ENCODE measurements around the gene TRMT112. TPM values are rescaled to one million over a fixed set of nuclear protein-coding genes. Genes with fewer than 3 reads are reported as not detected.

The TRMT112 gene
- total and polyA plus RNA-seq, 2 experiments from 2014 or later = 298 to 927 TPM

DNA sequence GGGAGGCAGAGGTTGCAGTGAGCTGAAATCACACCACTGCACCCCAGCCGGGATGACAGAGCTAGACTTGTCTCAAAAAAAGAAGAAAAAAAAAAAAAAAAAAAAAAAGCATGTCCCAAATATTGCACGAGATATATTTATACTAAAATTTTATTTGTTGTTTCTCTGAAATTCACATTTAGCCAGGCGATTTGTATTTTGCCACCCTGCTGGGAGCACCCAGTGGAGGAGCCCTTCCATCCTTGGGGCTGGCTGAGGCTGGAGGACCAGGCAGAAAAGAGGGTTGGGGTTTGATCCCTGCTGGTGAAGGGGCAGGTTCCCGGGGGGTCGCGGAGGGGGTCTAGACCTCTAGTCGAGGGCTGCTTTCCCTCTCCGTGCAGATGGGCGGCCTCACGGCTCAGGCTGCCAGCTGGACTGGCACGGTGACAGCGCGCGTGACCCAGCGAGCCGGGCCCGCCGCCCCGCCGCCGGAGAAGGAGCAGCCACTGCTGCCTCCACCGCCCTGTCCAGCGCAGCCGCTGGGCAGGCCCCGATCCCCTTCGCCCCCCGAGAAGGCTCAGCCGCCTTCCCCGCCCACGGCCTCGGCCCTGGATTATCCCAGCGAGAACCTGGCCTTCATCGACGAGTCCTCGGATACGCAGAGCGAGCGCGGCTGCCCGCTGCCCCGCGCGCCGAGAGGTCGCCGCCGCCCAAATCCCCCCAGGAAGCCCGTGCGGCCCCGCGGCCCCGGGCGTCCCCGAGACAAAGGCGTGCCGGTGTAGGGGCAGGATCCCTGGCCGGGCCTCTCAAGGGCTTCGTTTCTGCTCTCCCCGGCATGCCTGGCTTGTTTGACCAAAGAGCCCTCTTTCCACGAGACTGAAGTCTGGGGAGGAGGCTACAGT is 18.2 kb downstream of the TRMT112 start (continued):
- TF ChIP-seq, protein P1, sequence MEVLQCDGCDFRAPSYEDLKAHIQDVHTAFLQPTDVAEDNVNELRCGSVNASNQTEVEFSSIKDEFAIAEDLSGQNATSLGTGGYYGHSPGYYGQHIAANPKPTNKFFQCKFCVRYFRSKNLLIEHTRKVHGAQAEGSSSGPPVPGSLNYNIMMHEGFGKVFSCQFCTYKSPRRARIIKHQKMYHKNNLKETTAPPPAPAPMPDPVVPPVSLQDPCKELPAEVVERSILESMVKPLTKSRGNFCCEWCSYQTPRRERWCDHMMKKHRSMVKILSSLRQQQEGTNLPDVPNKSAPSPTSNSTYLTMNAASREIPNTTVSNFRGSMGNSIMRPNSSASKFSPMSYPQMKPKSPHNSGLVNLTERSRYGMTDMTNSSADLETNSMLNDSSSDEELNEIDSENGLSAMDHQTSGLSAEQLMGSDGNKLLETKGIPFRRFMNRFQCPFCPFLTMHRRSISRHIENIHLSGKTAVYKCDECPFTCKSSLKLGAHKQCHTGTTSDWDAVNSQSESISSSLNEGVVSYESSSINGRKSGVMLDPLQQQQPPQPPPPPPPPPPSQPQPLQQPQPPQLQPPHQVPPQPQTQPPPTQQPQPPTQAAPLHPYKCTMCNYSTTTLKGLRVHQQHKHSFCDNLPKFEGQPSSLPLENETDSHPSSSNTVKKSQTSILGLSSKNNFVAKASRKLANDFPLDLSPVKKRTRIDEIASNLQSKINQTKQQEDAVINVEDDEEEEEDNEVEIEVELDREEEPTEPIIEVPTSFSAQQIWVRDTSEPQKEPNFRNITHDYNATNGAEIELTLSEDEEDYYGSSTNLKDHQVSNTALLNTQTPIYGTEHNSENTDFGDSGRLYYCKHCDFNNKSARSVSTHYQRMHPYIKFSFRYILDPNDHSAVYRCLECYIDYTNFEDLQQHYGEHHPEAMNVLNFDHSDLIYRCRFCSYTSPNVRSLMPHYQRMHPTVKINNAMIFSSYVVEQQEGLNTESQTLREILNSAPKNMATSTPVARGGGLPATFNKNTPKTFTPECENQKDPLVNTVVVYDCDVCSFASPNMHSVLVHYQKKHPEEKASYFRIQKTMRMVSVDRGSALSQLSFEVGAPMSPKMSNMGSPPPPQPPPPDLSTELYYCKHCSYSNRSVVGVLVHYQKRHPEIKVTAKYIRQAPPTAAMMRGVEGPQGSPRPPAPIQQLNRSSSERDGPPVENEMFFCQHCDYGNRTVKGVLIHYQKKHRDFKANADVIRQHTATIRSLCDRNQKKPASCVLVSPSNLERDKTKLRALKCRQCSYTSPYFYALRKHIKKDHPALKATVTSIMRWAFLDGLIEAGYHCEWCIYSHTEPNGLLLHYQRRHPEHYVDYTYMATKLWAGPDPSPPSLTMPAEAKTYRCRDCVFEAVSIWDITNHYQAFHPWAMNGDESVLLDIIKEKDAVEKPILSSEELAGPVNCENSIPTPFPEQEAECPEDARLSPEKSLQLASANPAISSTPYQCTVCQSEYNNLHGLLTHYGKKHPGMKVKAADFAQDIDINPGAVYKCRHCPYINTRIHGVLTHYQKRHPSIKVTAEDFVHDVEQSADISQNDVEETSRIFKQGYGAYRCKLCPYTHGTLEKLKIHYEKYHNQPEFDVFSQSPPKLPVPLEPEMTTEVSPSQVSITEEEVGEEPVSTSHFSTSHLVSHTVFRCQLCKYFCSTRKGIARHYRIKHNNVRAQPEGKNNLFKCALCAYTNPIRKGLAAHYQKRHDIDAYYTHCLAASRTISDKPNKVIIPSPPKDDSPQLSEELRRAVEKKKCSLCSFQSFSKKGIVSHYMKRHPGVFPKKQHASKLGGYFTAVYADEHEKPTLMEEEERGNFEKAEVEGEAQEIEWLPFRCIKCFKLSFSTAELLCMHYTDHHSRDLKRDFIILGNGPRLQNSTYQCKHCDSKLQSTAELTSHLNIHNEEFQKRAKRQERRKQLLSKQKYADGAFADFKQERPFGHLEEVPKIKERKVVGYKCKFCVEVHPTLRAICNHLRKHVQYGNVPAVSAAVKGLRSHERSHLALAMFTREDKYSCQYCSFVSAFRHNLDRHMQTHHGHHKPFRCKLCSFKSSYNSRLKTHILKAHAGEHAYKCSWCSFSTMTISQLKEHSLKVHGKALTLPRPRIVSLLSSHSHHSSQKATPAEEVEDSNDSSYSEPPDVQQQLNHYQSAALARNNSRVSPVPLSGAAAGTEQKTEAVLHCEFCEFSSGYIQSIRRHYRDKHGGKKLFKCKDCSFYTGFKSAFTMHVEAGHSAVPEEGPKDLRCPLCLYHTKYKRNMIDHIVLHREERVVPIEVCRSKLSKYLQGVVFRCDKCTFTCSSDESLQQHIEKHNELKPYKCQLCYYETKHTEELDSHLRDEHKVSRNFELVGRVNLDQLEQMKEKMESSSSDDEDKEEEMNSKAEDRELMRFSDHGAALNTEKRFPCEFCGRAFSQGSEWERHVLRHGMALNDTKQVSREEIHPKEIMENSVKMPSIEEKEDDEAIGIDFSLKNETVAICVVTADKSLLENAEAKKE (CRISPR knock-in tag; IDR thresholded peaks at IDR 0.05) = no peak
- TF ChIP-seq EZH2phosphoT487 (IDR thresholded peaks at IDR 0.05; ENCODE audit: unreplicated experiment) = peak; percentile 89
- TF ChIP-seq, protein P2, sequence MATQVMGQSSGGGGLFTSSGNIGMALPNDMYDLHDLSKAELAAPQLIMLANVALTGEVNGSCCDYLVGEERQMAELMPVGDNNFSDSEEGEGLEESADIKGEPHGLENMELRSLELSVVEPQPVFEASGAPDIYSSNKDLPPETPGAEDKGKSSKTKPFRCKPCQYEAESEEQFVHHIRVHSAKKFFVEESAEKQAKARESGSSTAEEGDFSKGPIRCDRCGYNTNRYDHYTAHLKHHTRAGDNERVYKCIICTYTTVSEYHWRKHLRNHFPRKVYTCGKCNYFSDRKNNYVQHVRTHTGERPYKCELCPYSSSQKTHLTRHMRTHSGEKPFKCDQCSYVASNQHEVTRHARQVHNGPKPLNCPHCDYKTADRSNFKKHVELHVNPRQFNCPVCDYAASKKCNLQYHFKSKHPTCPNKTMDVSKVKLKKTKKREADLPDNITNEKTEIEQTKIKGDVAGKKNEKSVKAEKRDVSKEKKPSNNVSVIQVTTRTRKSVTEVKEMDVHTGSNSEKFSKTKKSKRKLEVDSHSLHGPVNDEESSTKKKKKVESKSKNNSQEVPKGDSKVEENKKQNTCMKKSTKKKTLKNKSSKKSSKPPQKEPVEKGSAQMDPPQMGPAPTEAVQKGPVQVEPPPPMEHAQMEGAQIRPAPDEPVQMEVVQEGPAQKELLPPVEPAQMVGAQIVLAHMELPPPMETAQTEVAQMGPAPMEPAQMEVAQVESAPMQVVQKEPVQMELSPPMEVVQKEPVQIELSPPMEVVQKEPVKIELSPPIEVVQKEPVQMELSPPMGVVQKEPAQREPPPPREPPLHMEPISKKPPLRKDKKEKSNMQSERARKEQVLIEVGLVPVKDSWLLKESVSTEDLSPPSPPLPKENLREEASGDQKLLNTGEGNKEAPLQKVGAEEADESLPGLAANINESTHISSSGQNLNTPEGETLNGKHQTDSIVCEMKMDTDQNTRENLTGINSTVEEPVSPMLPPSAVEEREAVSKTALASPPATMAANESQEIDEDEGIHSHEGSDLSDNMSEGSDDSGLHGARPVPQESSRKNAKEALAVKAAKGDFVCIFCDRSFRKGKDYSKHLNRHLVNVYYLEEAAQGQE (IDR thresholded peaks at IDR 0.05; ENCODE audit: unreplicated experiment) = no peak
- TF ChIP-seq EZH2 (IDR thresholded peaks at IDR 0.05; ENCODE audit: low read depth, unreplicated experiment) = peak; percentile 67

Data from GM23338 (cell line).